Measurements from ENCODE around the gene PAXX.

DNA sequence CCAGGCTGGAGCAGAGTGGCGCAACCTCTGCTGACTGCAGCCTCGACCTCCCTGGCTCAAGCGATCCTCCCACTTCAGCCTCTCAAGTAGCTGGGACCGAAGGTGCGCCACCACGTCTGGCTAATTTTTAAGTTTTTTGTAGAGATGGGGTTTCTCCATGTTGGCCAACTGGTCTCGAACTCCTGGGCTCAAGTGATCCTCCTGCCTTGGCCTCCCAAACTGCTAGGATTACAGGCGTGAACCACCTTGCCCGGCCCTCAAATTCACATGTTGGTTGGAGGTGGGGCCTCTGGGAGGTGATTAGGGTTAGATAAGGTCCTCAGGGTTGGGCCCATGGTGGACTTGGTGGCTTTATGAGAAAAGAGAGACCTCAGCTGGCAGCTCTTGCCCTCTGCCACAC, 30.1 kb upstream of the PAXX start:
- TF ChIP-seq, protein P1, sequence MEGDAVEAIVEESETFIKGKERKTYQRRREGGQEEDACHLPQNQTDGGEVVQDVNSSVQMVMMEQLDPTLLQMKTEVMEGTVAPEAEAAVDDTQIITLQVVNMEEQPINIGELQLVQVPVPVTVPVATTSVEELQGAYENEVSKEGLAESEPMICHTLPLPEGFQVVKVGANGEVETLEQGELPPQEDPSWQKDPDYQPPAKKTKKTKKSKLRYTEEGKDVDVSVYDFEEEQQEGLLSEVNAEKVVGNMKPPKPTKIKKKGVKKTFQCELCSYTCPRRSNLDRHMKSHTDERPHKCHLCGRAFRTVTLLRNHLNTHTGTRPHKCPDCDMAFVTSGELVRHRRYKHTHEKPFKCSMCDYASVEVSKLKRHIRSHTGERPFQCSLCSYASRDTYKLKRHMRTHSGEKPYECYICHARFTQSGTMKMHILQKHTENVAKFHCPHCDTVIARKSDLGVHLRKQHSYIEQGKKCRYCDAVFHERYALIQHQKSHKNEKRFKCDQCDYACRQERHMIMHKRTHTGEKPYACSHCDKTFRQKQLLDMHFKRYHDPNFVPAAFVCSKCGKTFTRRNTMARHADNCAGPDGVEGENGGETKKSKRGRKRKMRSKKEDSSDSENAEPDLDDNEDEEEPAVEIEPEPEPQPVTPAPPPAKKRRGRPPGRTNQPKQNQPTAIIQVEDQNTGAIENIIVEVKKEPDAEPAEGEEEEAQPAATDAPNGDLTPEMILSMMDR (IDR thresholded peaks at IDR 0.05): no peak
- TF ChIP-seq POLR2AphosphoS5 (IDR thresholded peaks at IDR 0.05; ENCODE audit: low read depth, low read length) (no peak), SIN3A (IDR thresholded peaks at IDR 0.05; ENCODE audit: borderline replicate concordance, insufficient read depth, low read depth, low read length) (no peak), TCF7L2 (IDR thresholded peaks at IDR 0.05; ENCODE audit: low read depth, low read length) (no peak)

Measured in Panc1 (cell line).